ENCODE measurements around the gene PDE8A. TPM values are rescaled to one million over a fixed set of nuclear protein-coding genes. Genes with fewer than 3 reads are reported as not detected.
"Not testable (repeated sequence)": the region's sequence is repeated elsewhere in the genome, so short reads cannot be mapped to it uniquely, and the experiment has no call there.

PDE8A gene
- total and polyA plus RNA-seq, 2 donors (not counting 1 experiment from before 2014, with no cell fraction given) = 17.7 to 26.3 TPM

GRCh38 chr15:85011160-85011571 lies 29.5 kb downstream of the PDE8A start:
- no peak overlapping the region for H3K4me2 ChIP-seq (ENCODE audit: extremely low read depth, insufficient read depth, low read length)
- no peak for DNase-seq (ENCODE audit: low read depth in 2 of 2)
- H3K9ac ChIP-seq (ENCODE audit: insufficient read depth, low read length) = no peak overlapping the region
- no peaks in the 10 kb centered on the region for H4K20me1 ChIP-seq (ENCODE audit: control insufficient read depth, extremely low read depth, insufficient read depth, low read length)
- H3K36me3 ChIP-seq (ENCODE audit: control insufficient read depth, insufficient read depth, low read length) = no peaks in the 10 kb centered on the region
- no peaks in the 10 kb centered on the region for H3K9me3 ChIP-seq (ENCODE audit: control insufficient read depth, insufficient read depth, low read depth, low read length)
- TF ChIP-seq EZH2 (IDR thresholded peaks at IDR 0.05; ENCODE audit: low read length, missing control alignments) = no peak
- H3K4me1 ChIP-seq (ENCODE audit: control insufficient read depth, extremely low read depth, insufficient read depth, low read length) = no peaks in the 10 kb centered on the region
- H2AFZ ChIP-seq (ENCODE audit: low read length) = no peak overlapping the region
- H3K27me3 ChIP-seq (ENCODE audit: control insufficient read depth, insufficient read depth, low read length) = no peaks in the 10 kb centered on the region
- H3K79me2 ChIP-seq (ENCODE audit: control insufficient read depth, insufficient read depth, low read length) = no peaks in the 10 kb centered on the region
- H3K4me3 ChIP-seq (replicated peaks in 1 of 4; ENCODE audit: control extremely low read depth in 1 of 4, insufficient read depth in 1 of 4, low read depth in 3 of 4, low read length in 4 of 4) = no peak overlapping the region
- H3K27ac ChIP-seq (ENCODE audit: insufficient read depth, low read length) = no peak overlapping the region

- not testable (repeated sequence) for H4K20me1 ChIP-seq (ENCODE audit: control insufficient read depth, extremely low read depth, insufficient read depth, low read length); H2AFZ ChIP-seq (ENCODE audit: low read length); H3K4me2 ChIP-seq (ENCODE audit: extremely low read depth, insufficient read depth, low read length); H3K79me2 ChIP-seq (ENCODE audit: control insufficient read depth, insufficient read depth, low read length); DNase-seq (ENCODE audit: low read depth in 2 of 2); H3K9me3 ChIP-seq (ENCODE audit: control insufficient read depth, insufficient read depth, low read depth, low read length); H3K27me3 ChIP-seq (ENCODE audit: control insufficient read depth, insufficient read depth, low read length); H3K4me3 ChIP-seq (replicated peaks in 1 of 4; ENCODE audit: control extremely low read depth in 1 of 4, insufficient read depth in 1 of 4, low read depth in 3 of 4, low read length in 4 of 4); H3K27ac ChIP-seq (ENCODE audit: insufficient read depth, low read length); H3K9ac ChIP-seq (ENCODE audit: insufficient read depth, low read length); H3K4me1 ChIP-seq (ENCODE audit: control insufficient read depth, extremely low read depth, insufficient read depth, low read length); H3K36me3 ChIP-seq (ENCODE audit: control insufficient read depth, insufficient read depth, low read length)
Measured at GRCh38 chr15:85011724-85012123, 30.1 kb downstream of the PDE8A start.

- no peak overlapping the region for H2AFZ ChIP-seq (ENCODE audit: low read length)
- TF ChIP-seq EZH2 (IDR thresholded peaks at IDR 0.05; ENCODE audit: low read length, missing control alignments) (no peak), CTCF (conservative IDR thresholded peaks at IDR 0.05 in 1 of 2, IDR thresholded peaks at IDR 0.05 in 1 of 2; ENCODE audit: low read depth in 1 of 2, low read length in 2 of 2) (no peak)
- no peak overlapping the region for H3K4me3 ChIP-seq (replicated peaks in 1 of 4; ENCODE audit: control extremely low read depth in 1 of 4, insufficient read depth in 1 of 4, low read depth in 3 of 4, low read length in 4 of 4)
- H4K20me1 ChIP-seq (ENCODE audit: control insufficient read depth, extremely low read depth, insufficient read depth, low read length) = no peaks in the 10 kb centered on the region
- no peak for DNase-seq (ENCODE audit: low read depth in 2 of 2)
- no peak overlapping the region for H3K27ac ChIP-seq (ENCODE audit: insufficient read depth, low read length)
- H3K9me3 ChIP-seq (ENCODE audit: control insufficient read depth, insufficient read depth, low read depth, low read length) = no peaks in the 10 kb centered on the region
- no peaks in the 10 kb centered on the region for H3K4me1 ChIP-seq (ENCODE audit: control insufficient read depth, extremely low read depth, insufficient read depth, low read length)
- H3K36me3 ChIP-seq (ENCODE audit: control insufficient read depth, insufficient read depth, low read length) = no peaks in the 10 kb centered on the region
- no peaks in the 10 kb centered on the region for H3K27me3 ChIP-seq (ENCODE audit: control insufficient read depth, insufficient read depth, low read length)
- H3K79me2 ChIP-seq (ENCODE audit: control insufficient read depth, insufficient read depth, low read length) = no peaks in the 10 kb centered on the region
- no peak overlapping the region for H3K9ac ChIP-seq (ENCODE audit: insufficient read depth, low read length)
- no peak overlapping the region for H3K4me2 ChIP-seq (ENCODE audit: extremely low read depth, insufficient read depth, low read length)
Measured at GRCh38 chr15:85013785-85014184, 32.1 kb downstream of the PDE8A start.

- H2AFZ ChIP-seq (ENCODE audit: low read length) = no peak overlapping the region
- H3K79me2 ChIP-seq (ENCODE audit: control insufficient read depth, insufficient read depth, low read length) = no peaks in the 10 kb centered on the region
- no peaks in the 10 kb centered on the region for H3K4me1 ChIP-seq (ENCODE audit: control insufficient read depth, extremely low read depth, insufficient read depth, low read length)
- no peaks in the 10 kb centered on the region for H3K9me3 ChIP-seq (ENCODE audit: control insufficient read depth, insufficient read depth, low read depth, low read length)
- no peaks in the 10 kb centered on the region for H4K20me1 ChIP-seq (ENCODE audit: control insufficient read depth, extremely low read depth, insufficient read depth, low read length)
- no peaks in the 10 kb centered on the region for H3K27me3 ChIP-seq (ENCODE audit: control insufficient read depth, insufficient read depth, low read length)
- TF ChIP-seq CTCF (conservative IDR thresholded peaks at IDR 0.05 in 1 of 2, IDR thresholded peaks at IDR 0.05 in 1 of 2; ENCODE audit: low read depth in 1 of 2, low read length in 2 of 2) (no peak), EZH2 (IDR thresholded peaks at IDR 0.05; ENCODE audit: low read length, missing control alignments) (no peak)
- no peak overlapping the region for H3K4me3 ChIP-seq (replicated peaks in 1 of 4; ENCODE audit: control extremely low read depth in 1 of 4, insufficient read depth in 1 of 4, low read depth in 3 of 4, low read length in 4 of 4)
- H3K4me2 ChIP-seq (ENCODE audit: extremely low read depth, insufficient read depth, low read length) = no peak overlapping the region
- H3K27ac ChIP-seq (ENCODE audit: insufficient read depth, low read length) = no peak overlapping the region
- H3K36me3 ChIP-seq (ENCODE audit: control insufficient read depth, insufficient read depth, low read length) = no peaks in the 10 kb centered on the region
- no peak overlapping the region for H3K9ac ChIP-seq (ENCODE audit: insufficient read depth, low read length)
- DNase-seq (ENCODE audit: low read depth in 2 of 2) = no peak
Measured at GRCh38 chr15:85014932-85015331, 33.3 kb downstream of the PDE8A start.
